ENCODE measurements around the gene SORCS1. TPM values are rescaled to one million over a fixed set of nuclear protein-coding genes. Genes with fewer than 3 reads are reported as not detected.
"Not testable (repeated sequence)": the region's sequence is repeated elsewhere in the genome, so short reads cannot be mapped to it uniquely, and the experiment has no call there.

Gene SORCS1
- total RNA-seq, 1 donor from 2014 or later, result 16.7 TPM

GRCh38 chr10:107056182-107056581 is 108.3 kb downstream of the SORCS1 start:
- DNase-seq (ENCODE audit: low spot score in 2 of 2) (no peak), FAIRE-seq (no peak)

GRCh38 chr10:107054469-107055156 is 109.9 kb downstream of the SORCS1 start:
- no peak for FAIRE-seq

GRCh38 chr10:107051769-107052168 is 112.7 kb downstream of the SORCS1 start:
- FAIRE-seq, result no peak

More at GRCh38 chr10:107054469-107055156, 109.9 kb downstream of the SORCS1 start:
- DNase-seq (ENCODE audit: low spot score in 2 of 2), result no peak

GRCh38 chr10:107043461-107043860 is 121.0 kb downstream of the SORCS1 start:
- FAIRE-seq (no peak), DNase-seq (ENCODE audit: low spot score in 2 of 2) (no peak)

More at GRCh38 chr10:107051769-107052168, 112.7 kb downstream of the SORCS1 start:
- no peak for DNase-seq (ENCODE audit: low spot score in 2 of 2)

GRCh38 chr10:107037192-107038122 is 127.0 kb downstream of the SORCS1 start:
- FAIRE-seq (no peak), DNase-seq (ENCODE audit: low spot score in 2 of 2) (no peak)

GRCh38 chr10:107033799-107034422 is 130.6 kb downstream of the SORCS1 start:
- FAIRE-seq (no peak), DNase-seq (ENCODE audit: low spot score in 2 of 2) (no peak)

GRCh38 chr10:107032700-107033401 is 131.7 kb downstream of the SORCS1 start:
- FAIRE-seq, result no peak

GRCh38 chr10:107031931-107032699 is 132.4 kb downstream of the SORCS1 start:
- DNase-seq (ENCODE audit: low spot score in 2 of 2), result no peak
- FAIRE-seq, result no peak

More at GRCh38 chr10:107032700-107033401, 131.7 kb downstream of the SORCS1 start:
- no peak for DNase-seq (ENCODE audit: low spot score in 2 of 2)

GRCh38 chr10:107028236-107028635 is 136.3 kb downstream of the SORCS1 start:
- DNase-seq (ENCODE audit: low spot score in 2 of 2), result no peak
- no peak for FAIRE-seq

GRCh38 chr10:107025676-107026075 is 138.8 kb downstream of the SORCS1 start:
- FAIRE-seq (no peak), DNase-seq (ENCODE audit: low spot score in 2 of 2) (no peak)

GRCh38 chr10:107024033-107024432 is 140.5 kb downstream of the SORCS1 start:
- DNase-seq (ENCODE audit: low spot score in 2 of 2); FAIRE-seq: not testable (repeated sequence)

GRCh38 chr10:107022600-107023354 is 141.7 kb downstream of the SORCS1 start:
- DNase-seq (ENCODE audit: low spot score in 2 of 2) (no peak), FAIRE-seq (no peak)

- no peak for DNase-seq (ENCODE audit: low spot score in 2 of 2)
- no peak for FAIRE-seq
Measured at GRCh38 chr10:107019154-107019553, 145.4 kb downstream of the SORCS1 start.

GRCh38 chr10:107013258-107014006 is 151.1 kb downstream of the SORCS1 start:
- FAIRE-seq (no peak), DNase-seq (ENCODE audit: low spot score in 2 of 2) (no peak)

GRCh38 chr10:107011992-107012391 is 152.5 kb downstream of the SORCS1 start:
- no peak for DNase-seq (ENCODE audit: low spot score in 2 of 2)
- FAIRE-seq, result no peak

- FAIRE-seq (no peak), DNase-seq (ENCODE audit: low spot score in 2 of 2) (no peak)
Measured at GRCh38 chr10:107011105-107011504, 153.4 kb downstream of the SORCS1 start.

- no peak for FAIRE-seq
- DNase-seq (ENCODE audit: low spot score in 2 of 2), result no peak
Measured at GRCh38 chr10:107010531-107010930, 154.0 kb downstream of the SORCS1 start.

- DNase-seq (ENCODE audit: low spot score in 2 of 2) (no peak), FAIRE-seq (no peak)
Measured at GRCh38 chr10:107004362-107004761, 160.1 kb downstream of the SORCS1 start.
